GM12873 (cell line): ENCODE measurements around the gene WDR36.

Experiments
- TF ChIP-seq, protein P1 (sequence below): IDR thresholded peaks from 2 replicates; pipeline ENCODE4 v1.5.1; 2012; ENCODE audit warnings: low read depth, mild to moderate bottlenecking, moderate library complexity, low read length, control low read depth; ENCODE audit not compliant: insufficient read depth; ENCODE audit errors: missing control alignments

WDR36 gene

DNA sequence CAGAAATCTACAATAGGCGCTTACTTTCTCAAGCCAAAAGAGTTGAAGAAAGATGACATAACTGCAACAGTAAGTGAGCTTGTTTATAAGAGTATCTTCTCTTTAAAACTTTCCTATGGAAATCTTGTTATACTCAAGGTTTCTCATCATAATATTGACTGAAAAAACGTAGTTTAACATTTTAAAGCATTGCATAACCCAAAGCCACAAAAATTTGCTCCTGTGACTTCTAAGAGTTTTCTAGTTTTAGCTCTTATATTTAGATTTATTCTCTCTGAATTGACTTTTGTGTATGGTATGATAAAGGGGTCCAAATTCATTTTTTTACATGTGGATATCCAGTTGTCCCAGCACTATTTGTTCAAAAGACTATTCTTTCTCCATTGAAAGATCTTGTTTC lies 15.2 kb downstream of the WDR36 start:
- TF ChIP-seq, protein P1, sequence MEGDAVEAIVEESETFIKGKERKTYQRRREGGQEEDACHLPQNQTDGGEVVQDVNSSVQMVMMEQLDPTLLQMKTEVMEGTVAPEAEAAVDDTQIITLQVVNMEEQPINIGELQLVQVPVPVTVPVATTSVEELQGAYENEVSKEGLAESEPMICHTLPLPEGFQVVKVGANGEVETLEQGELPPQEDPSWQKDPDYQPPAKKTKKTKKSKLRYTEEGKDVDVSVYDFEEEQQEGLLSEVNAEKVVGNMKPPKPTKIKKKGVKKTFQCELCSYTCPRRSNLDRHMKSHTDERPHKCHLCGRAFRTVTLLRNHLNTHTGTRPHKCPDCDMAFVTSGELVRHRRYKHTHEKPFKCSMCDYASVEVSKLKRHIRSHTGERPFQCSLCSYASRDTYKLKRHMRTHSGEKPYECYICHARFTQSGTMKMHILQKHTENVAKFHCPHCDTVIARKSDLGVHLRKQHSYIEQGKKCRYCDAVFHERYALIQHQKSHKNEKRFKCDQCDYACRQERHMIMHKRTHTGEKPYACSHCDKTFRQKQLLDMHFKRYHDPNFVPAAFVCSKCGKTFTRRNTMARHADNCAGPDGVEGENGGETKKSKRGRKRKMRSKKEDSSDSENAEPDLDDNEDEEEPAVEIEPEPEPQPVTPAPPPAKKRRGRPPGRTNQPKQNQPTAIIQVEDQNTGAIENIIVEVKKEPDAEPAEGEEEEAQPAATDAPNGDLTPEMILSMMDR = no peak

DNA sequence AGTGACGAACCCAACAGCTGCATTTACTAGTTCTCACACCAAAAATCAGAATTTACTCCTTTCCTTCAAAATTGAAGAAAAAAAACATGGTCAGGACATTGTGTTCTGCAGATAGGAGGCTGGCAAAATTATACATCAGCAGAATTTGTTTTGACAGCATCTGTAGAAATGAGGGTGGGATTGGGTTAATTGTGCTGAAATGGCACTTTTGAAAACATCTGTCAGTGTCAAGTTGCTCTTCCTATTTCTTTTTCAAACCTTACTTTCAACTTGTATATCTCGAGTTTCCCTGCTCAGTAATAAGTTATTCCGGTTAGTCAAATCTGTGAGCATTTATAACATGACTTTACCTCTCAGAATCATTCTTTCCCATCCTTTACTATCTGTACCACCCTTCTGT lies 19.8 kb downstream of the WDR36 start:
- TF ChIP-seq, protein P1 = no peak

DNA sequence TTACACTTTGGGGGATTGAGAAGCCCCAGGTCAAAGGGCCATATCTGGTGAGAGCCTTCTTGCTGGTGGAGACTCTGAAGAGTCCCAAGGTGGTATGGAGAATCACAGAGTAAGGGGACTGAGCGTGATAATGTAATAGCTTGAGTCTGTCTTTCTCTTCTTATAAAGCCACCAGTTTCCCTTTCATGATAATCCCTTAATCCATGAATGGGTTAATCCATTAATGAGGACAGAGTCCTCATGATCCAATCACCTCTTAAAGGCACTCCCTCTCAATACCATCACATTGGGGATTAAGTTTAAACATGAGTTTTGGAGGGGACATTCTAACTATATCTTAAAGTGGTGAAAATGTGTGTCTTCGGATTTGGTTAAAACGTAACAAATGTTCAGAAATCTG lies 21.5 kb downstream of the WDR36 start:
- TF ChIP-seq, protein P1 = no peak

DNA sequence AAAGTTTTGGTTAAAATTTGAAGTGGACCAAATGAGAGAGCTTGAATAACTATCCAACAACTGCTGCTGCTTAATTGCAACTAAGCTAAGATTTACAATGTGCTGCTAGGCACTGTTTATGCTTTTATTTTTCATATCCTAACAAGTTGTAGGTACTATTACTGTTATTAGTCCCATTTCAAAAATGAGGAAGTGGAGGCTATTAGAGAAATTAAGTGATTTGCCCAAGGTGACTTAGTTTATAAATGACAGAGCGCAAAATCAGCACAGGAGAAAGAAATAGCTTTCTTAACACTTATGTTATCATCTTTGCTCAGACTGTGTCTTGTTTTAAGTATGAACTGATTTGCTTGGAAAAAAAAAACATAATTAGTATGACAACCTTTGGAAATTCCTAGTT lies 23.1 kb downstream of the WDR36 start:
- TF ChIP-seq, protein P1 = no peak

DNA sequence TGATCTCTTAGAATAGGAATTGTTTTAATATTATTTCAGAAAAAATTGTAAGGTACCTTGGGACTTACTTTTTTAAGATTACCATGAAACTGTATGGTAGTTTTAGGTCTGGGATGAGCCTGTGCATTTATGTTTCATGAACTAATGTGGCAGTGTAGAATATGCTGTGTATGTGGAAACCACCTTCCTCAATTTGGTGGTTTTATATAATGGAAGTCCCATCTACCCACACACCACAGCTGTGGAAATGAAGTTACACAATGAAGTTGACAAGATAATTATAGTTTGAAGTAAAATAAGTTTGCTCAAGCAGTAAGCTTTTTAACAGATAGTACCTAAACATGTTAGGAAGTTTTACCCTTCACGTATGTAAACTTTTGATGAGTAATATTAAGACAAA lies 24.4 kb downstream of the WDR36 start:
- TF ChIP-seq, protein P1 = no peak

DNA sequence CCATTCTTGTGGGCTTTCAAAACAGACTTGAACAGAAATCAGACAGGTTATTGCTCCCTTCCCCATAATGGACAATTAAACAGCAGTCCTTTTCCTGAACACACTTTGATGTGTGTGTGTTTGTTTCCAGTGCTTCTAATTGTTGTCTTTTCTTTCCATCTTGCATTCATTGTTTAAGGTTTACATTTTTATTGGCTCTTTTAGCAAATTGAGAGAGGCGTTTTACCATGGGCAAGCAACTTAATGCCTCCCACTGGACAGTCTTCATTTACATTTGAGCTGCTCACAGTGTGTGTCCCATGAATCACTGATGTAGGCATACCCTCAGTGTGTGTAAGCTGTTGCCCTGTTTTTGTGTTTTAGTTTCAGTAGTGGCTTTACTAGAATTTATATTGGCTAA lies 25.0 kb downstream of the WDR36 start:
- TF ChIP-seq, protein P1 = no peak

DNA sequence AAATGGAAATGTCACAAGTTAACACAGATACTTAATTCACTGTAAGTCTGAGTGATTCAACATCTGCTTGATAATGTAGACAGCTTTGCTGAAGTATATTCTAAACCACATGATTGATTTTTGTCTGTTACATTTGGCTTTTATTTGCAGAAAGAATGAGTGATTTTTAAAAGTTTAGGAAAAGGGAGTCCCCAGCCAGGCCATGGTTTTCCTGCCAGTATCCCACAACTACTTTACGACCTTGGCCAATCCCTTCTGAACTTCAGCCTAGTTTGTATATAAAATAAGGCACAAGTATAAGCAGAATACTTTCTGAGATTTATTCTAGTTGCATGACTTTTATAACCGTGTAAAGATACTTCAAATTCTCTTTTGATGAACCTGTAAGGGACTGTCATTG lies 27.1 kb downstream of the WDR36 start:
- TF ChIP-seq, protein P1 = no peak
